Uterus (tissue), 2 donors: ENCODE data around the gene SORBS1.

ENCODE experiments used
- POLR2A ChIP-seq, 2 donors: fragments of 450-650 bp; IDR thresholded peaks; one replicate each; pipeline ENCODE4 v1.6.1; 2016; ENCODE audit warnings: antibody characterized with exemption in 2 of 2, mild to moderate bottlenecking in 1 of 2, moderate library complexity in 1 of 2
- TF ChIP-seq, protein P1 (sequence below), 4 experiments: fragments of 200-600 bp in 2 of 4; fragments of 450-650 bp in 2 of 4; sonication (generic) in 2 of 4; IDR thresholded peaks; one replicate each; pipeline ENCODE4 v1.5.1; 2016 to 2019; ENCODE audit warnings: antibody characterized with exemption in 4 of 4, mild to moderate bottlenecking in 2 of 4, moderate library complexity in 1 of 4

DNA sequence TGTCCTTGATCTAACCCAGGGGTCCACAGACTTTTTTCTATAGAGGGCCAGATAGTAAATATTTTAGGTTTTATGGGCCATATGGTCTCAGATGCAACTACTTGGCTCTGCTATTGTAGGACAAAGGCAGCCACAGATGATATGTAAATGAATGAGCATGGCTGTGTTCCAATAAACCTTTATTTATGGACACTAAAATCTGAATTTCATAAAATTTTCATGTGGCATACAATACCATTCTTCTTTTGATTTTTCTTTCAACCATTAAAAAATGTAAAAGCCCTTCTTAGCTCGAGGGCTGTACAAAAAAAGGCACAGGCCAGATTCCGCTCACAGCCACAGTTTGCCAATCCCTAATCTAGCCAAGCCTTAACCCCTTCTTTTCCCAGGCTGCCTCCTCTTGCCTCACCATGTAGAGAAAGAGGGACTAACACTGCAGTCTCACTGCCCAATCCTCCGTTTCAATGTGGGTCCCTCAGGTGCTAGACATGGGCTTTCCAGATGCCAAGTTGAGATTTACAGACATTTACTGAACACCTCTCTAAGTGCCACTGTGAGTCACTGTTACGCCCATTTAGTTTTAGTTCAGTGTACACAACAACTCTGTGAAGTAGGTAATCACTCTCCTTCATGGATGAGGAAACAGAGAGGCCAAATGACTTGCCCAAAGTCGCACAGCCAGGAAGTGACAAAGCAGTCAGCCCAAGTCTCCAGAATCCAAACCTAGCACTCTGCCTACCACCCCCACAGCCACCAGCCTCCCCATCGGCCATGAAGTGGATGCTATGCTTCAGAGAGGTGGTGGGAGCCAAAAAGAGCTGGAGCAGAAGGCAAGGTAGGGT, 137.8 kb downstream of the SORBS1 start:
- TF ChIP-seq, protein P1, sequence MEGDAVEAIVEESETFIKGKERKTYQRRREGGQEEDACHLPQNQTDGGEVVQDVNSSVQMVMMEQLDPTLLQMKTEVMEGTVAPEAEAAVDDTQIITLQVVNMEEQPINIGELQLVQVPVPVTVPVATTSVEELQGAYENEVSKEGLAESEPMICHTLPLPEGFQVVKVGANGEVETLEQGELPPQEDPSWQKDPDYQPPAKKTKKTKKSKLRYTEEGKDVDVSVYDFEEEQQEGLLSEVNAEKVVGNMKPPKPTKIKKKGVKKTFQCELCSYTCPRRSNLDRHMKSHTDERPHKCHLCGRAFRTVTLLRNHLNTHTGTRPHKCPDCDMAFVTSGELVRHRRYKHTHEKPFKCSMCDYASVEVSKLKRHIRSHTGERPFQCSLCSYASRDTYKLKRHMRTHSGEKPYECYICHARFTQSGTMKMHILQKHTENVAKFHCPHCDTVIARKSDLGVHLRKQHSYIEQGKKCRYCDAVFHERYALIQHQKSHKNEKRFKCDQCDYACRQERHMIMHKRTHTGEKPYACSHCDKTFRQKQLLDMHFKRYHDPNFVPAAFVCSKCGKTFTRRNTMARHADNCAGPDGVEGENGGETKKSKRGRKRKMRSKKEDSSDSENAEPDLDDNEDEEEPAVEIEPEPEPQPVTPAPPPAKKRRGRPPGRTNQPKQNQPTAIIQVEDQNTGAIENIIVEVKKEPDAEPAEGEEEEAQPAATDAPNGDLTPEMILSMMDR (IDR thresholded peaks at IDR 0.05) = no peak
- TF ChIP-seq POLR2A (IDR thresholded peaks at IDR 0.05) = no peak
